ENCODE measurements around the gene TBX4.
"Not testable (repeated sequence)": the region's sequence is repeated elsewhere in the genome, so short reads cannot be mapped to it uniquely, and the experiment has no call there.

The TBX4 gene

DNA sequence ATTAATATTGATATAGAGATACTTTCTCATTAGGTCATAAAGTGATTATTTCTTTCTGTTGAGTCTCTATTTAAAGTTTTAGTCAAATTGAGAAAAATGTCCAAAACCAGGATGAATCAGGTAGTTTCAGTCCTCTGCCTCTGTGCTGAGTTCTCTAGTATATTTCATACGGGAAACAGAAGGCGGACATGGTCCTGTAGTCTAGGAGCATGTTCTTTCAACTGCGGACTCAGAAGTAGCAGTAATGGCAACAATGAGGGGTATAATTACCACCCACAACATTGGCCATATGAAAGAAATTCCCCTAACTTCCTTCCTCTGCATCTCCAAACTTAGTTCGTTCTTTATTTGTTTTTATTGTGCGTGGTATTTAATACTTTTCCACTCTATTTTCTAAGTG, 50.1 kb downstream of the TBX4 start:
- peak; percentile 0 for DNase-seq

- DNase-seq = no peak
Observed at GRCh38 chr17:61503961-61504360, 51.7 kb downstream of the TBX4 start.

DNA sequence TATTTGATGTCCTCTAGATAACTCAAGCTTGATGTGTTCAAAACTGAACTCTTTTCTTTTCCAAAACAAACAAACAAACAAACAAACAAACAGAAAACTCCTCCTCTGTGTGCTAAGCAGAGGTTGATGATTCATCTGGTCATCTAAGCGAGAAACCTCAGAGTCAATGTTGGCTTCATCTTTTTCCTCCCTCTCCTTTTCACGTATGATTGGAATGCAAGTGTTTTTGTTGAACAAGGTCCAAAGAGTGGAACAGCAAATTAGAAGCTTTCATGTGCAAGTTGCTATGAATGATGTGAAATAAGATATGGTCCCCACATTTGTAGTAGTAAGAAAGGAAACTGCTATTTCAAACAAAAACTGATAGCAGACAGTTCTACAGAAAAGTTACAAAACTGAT, 52.5 kb downstream of the TBX4 start:
- DNase-seq = no peak

GRCh38 chr17:61505846-61506627, 53.8 kb downstream of the TBX4 start:
- no peak for DNase-seq

GRCh38 chr17:61507383-61508066, 55.3 kb downstream of the TBX4 start:
- no peak for DNase-seq

DNA sequence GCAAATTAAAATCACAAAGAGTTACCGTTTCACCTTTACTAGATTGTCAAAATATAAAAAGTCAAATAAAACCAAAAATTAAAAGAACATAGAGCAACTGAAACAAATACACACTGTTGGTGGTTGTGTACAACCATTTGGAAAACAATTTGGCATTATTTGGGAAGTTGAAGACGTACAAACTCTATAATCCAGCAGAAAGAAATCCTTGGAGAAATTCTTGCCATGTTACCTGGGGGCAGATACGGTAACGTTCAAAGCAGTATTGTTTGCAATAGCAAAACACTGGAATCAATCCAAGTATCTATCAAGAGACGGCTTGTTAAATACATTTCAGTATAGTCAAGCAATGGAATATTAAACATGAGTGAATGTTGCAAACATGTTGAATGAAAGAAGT, 56.7 kb downstream of the TBX4 start:
- DNase-seq = no peak

DNA sequence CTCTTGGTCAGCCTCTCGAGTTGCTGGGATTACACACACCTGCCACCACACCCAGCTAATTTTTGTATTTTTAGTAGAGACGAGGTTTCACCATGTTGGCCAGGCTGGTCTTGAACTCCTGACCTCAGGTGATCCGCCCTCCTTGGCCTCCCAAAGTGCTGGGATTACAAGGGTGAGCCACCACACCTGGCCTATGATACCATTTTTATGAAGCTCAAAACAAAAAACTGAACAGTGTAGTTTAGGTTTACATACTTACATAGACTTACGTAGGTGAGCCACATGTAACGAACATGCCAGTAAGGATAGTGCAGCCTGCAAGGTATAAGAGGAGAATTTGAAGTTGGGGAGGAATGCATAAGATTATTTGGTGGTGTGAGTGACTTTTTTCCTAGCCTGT, 57.2 kb downstream of the TBX4 start:
- not testable (repeated sequence) for DNase-seq

- DNase-seq = no peak
Observed at GRCh38 chr17:61510237-61510636, 58.0 kb downstream of the TBX4 start.

DNA sequence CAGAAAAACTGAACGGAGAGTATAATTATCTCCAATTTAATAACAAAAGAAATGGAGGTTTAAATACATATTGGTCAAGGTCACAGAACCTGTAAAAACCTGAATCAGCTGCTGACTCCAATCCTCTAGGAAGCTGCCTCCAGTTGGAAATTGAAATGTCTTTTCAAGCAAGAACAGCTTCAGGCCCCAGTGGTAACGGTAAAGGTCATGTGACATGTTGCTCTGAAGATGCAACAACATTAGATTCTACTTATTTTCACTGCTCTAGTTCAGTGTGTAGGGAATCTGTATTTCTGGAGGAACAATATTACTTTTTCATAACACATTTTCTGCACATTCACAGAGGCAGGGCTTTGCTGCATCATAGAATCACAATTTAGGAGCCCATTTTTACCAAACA, 58.8 kb downstream of the TBX4 start:
- no peak for DNase-seq

DNA sequence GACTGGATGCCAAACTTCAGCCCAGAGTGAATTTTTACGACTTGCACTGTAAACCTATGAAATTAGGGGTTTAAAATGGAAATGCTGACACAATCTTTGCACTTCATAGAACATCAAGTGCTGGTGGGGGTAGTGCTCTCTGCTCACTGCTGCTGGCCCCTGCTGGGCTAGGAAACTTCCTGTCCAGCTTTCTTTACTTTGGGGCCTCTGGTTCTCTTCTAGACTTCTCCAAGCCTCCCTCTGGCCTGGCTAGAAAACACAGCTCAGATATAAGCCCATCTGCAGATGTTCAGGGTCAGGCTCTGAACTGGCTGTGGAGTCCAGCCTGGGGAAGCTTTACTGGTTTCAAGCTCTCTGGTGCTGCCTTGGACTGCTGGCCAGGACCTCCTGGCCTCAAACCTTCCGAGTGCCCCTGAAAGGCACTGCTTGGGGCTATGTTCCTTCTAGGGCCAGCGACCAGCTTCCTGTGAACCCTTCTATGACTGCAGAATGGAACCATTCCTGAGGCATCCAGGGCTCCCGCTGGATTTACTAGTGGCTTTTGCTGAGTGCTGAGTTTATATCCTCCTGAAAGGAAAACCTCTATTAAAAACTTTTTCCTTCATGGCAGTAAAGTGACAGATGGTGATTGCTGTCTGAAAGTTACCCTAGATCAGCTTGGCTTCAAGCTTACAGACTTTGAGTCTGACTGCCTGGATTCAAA, 59.4 kb downstream of the TBX4 start:
- no peak for DNase-seq

GRCh38 chr17:61514491-61514890, 62.3 kb downstream of the TBX4 start:
- DNase-seq = no peak

- no peak for DNase-seq
Observed at GRCh38 chr17:61517265-61517664, 65.0 kb downstream of the TBX4 start.

DNA sequence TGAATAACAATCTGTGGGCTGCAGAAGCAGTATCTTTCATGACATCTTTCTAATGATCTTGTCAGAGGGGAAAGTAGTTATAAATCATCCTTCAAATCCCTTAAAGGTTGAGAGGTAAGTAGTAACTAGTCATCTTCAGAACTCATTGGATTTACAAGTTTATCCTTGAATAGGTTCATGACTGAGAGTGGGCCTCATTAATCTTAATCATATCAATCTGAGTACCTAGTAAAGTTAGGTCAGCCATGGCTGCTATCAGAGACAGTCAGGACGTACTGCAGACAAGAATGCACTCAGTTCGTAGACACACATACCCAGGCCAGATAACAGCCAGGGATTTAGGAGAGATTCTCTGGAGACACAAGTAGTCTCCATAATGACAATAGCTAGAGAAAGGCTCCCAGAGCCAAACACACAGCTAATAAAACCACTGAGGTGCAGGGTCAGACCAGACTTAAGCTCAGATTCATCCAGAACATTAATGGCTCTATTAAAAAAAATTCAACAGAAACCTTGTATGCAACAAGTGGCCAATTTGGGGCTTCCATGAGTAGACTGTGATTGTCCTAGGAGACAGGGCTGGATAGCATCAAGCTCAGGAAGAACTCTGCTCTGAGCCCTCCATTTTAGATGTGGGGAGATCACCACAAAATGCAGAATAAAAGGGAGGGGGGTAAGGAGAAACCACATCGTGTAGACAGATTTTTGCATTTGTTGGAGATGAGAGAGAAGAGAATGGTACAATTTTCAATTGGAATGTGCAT, 65.8 kb downstream of the TBX4 start:
- DNase-seq = no peak

GRCh38 chr17:61519139-61519538, 66.9 kb downstream of the TBX4 start:
- DNase-seq = no peak

- no peak for DNase-seq
Observed at GRCh38 chr17:61519754-61520440, 67.7 kb downstream of the TBX4 start.

GRCh38 chr17:61520897-61521296, 68.7 kb downstream of the TBX4 start:
- no peak for DNase-seq

GRCh38 chr17:61522088-61522487, 69.9 kb downstream of the TBX4 start:
- DNase-seq = no peak

DNA sequence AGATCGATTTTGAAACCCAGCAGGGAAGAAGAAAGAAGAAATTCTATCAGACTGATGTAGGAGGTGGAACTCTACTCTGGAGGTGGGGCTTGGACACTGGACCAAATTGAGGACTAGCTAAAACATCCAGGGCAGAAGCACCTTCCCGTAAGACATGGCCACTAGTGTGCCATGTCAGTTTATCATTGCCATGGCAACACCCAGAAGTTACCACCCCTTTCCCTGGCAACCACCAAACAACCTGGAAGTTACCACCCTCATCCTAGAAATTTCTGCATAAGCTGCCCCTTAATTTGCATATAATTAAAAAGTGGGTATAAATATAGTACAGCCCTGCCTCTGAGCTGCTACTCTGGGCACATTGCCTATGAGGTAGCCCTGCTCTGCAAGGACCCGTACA, 72.1 kb downstream of the TBX4 start:
- no peak for DNase-seq

- not testable (repeated sequence) for DNase-seq
Observed at GRCh38 chr17:61527441-61527840, 75.2 kb downstream of the TBX4 start.

GRCh38 chr17:61528171-61528570, 75.9 kb downstream of the TBX4 start:
- DNase-seq = no peak

DNA sequence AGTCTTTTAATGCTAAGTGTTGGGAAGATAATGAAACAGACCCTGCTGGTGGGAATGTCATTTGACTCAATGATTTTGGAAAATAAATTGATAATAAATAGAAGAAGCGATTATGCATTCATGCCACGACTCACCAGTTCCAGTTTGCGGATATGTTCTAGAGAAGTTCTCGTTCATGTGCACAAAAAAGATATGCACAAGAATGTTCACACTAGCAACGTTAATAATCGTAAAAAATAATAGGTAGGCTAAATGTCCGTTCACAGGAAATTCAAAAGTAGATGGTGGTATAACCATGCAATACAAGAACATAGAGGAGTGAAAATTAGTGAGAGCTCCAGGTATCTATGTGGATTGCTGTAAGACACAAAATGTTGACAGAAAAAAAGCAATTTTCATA, 79.0 kb downstream of the TBX4 start:
- no peak for DNase-seq

DNA sequence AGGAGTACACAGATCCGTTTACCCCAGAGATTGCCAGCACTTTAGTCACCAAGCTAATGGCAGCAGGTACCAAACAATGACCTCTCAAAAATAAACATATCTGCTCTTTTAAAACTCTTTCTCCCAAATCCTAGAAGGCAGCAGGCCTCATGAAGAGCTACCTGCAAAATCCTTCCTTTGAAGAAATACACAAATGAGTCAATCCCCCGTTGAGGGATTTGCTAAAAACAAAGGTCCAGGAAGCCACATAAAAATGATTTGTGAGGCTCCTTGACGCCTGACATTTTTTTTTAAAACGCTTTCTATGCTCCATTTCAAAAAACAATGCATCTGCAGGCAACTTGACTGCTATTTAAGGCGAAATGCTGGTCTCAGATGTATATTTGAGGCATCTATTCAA, 80.6 kb downstream of the TBX4 start:
- no peak for DNase-seq

DNA sequence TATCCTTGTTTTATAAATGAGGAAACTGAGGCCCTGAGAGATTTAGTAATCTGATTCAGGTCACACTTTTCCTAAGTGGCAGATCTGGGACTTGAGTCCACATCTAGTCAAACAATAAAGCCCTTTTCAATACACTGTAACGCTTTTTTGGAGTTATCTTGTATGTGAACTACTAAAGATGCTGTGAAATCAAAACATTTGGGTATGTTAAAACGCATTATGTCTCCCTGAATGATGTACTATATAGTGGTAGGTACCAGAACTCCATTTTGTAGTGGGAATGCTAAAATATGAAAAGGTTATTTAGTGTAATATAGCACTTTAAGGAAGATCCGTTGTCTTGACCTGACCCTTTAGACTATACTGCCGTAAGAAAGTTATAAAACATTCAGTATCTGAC, 81.6 kb downstream of the TBX4 start:
- no peak for DNase-seq

All from RPMI8226 (cell line).